C4-2B (cell line): Measurements from ENCODE around the gene SEMA3F.

ENCODE experiments used
- CTCF ChIP-seq: fragments of 450-650 bp; conservative IDR thresholded peaks from 2 replicates; pipeline ENCODE4 v1.5.1; 2017; ENCODE audit warnings: mild to moderate bottlenecking
- ZFX ChIP-seq: fragments of 450-650 bp; IDR thresholded peaks from 2 replicates; pipeline ENCODE4 v1.6.1; 2017

GRCh38 chr3:50135964-50136363 lies 19.2 kb upstream of the SEMA3F start:
- no peak for TF ChIP-seq CTCF
- TF ChIP-seq ZFX = no peak
